NCI-H146 treated with DMSO at 0.1 percent for 48 hours (cell line): Measurements from ENCODE around the gene CYRIA.

Source experiments
- DNase-seq: peaks from one replicate; lab custom pipeline; 2025; ENCODE audit not compliant: unreplicated experiment; lab: John Stamatoyannopoulos, UW

Gene CYRIA

DNA sequence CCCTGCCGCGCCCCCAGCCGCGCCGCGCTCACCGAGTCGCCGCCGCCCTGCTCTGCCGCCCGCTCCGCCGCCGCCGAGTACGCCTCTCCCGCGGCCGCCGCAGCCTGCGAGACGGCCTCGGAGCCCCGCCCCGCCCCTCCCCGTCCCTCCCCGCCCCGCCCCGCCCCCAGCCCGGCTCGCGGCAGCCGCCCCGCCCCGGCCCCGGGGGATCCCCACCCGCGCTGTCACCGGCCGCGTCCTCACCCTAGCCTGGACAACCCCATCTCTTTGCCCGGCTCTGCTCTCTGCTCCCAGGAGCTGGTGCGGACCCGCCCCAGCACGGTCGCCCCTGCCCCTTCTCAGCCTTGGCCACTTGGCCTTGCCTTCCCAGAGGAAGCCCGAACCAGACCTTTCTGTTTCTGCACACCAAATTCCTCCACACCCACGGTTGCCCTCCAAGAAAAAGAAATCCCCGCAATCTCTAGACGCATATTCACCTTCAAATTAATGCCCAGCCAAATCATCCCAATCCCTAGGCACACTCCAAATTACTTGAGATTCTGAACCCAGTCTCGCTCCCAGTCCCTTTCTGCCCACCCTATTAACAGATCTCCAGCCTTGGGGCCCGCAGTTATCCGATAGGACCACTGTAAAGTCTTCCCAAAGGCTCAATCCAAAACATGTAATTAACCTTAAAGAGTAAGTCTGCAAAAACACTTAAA lies at the start of gene CYRIA:
Gene CYRIA, minus strand, starts transcription at position 87 of the 701 bp plus-strand sequence. CDS start 77,715 bp downstream, outside the sequence.
- peak; percentile 32 for DNase-seq

DNA sequence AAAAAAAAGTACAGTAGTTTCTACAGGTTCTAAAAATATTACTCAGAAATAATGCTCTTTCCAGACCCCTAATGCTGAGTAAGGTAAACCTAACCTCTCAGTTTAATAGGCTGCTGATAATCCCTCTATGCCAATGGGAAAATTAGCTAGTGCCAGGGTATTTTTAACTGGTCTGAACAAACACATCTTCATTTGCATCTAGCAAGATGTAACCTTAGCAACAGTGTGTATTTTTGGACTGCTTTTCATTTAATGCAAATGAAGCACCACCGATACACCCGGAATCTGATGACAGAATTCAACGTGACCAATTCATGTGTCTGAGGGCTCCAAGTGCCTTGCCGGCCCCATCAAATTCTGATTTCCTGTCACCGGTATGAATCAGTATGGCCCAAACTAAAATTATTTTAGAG lies 47.4 kb upstream of the CYRIA start:
- DNase-seq, result peak; percentile 57

DNA sequence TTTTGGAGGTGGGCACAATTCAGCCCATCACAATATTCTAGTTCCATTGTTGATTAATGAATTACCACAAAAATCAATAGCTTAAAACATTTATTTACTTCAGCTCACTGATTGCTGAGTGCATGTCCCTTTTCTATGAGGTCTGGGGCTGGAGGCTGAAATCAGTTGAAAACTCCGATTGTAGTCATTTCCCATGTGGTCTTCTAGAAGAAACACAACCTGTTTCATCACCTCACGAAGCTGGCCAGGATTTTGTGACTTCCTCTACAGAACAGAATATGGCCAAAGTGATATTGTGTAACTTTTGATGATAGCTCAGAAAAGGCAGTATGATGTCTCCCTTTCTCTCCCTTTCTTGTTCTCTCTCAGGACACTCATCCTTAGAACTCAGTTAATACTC lies 44.1 kb upstream of the CYRIA start:
- DNase-seq, result no peak

DNA sequence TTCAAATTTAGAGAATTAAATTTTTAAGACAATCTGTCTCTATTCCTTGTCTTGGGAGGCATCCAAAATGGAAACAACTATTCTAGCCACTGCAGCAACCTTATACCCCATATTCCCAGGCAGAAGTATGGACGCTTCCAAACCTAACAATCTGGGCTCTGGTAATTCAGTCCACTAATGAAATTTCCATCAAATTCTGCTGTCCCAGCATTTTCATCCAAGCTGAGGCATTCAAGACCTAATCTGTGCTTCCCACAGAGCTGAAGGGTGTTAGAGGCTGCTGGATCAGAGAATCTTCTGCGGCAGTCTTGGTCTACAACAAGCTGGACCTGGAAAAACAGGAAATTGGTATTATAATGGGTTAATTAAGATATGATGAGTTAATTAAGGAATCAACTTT lies 42.5 kb upstream of the CYRIA start:
- DNase-seq, result no peak

DNA sequence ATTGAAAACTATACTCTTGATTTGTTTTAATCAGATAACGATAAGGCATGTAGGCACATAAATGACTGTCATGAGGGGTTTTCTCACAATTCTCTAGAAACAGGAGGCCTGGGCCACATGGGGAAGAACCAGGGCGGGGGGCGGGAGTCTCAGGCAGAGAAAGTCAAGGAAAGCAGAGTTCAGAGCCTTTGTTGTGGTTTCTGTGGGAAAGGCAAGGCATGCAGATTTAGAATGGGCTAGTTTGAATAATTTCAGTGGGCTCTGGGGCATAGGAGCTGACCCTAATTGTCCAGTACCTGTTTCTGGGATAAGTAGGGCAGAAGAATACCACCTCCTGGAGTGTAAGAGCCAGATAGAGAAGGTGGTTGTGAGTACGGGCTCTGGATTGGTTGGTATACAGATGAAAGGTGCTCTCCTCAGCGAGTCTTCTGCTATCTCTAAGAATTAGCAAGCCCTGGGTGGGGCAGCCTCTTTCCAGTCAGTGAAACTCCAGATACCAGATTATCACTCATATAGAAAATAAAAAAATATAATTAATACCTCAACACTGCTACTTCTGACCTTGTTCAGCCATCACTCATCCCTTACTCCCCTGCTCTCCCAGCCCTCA lies 41.5 kb upstream of the CYRIA start:
- DNase-seq, result no peak

DNA sequence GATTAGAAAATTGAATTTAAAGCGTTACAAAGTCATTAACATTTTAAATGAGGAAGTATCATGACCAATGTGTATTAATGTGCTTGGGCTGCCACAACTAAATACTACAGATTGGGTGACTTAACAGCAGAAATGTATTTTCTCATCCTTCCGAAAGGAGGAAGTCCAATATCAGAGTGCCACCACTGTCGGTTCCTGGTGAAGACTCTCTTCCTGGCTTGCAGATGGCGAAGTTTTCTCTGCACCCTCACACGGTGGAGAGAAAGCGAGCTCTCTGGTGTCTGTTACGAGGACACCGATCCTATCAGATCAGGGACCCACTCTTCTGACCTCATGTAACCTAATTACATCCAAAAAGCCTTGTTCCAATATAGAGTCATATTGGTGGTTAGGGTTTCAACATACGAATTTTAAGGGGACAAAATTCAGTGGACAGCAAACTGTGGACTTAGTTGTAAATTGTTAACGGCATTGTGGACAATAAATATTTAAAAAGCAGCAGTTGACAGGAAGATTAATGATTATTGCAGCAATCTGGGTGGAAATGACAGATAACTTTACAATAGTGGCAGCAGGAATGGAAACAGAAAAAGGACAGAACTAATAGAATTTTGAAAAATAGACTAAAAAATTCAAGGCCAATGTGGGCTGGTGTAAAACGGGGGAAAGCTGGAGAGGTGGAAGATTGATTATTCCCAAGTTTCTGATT lies 35.1 kb upstream of the CYRIA start:
- DNase-seq, result no peak

DNA sequence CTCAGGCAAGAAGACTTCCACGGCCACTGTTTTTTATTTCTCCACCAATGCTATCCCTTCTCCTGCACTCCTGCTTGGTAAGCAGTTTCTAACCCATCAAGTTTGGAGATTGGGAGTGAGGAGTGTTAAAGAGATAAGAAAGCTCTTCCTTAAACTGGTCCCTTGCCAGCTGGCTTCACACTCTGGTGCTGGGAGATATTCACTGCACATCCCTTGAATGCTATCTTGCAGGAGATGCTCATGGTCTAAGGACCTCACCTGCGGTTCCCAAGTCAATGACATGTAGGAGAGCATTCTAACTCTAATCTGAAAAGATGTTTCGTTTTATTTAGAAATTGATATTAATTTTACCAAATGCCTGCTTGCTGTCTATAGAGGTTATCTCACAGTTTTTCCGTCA lies 28.2 kb upstream of the CYRIA start:
- DNase-seq, result no peak

DNA sequence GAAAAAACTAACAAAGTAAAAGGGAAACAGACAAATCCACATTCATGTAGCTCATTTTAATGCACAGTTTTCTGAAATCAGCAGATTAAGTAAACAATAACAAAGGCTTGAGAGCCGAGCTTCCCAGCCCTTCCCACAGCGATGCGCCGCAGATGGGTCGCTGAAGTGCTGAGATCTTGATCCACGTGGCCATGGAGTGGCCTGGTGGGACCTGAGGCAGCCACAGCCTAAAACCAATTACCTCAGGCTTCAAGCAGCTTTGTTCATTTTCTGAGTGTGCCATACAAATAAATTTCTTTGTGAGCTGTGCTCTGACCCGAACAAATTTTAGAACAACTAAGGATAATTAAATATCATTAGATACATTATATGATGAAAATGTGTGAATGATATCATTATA lies 25.6 kb upstream of the CYRIA start:
- DNase-seq, result no peak

DNA sequence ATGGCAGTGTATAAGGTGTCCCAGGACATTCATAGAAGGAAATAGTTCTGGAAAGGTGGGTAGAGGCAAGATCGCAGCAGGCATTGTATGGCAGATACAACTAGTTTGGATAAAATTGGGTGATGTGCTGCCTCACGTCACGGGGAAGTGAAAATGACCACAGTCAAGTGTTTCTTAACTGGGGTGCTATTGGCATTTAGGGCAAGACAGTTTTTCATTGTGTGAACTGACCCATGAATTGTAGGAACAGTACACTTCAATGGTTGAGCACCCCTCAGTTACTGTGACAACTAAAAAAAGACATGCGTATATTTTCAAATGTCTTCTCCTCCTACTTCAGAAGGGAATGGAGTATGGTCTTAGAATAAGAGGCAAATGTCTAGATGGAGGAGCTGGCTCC lies 22.3 kb upstream of the CYRIA start:
- no peak for DNase-seq

DNA sequence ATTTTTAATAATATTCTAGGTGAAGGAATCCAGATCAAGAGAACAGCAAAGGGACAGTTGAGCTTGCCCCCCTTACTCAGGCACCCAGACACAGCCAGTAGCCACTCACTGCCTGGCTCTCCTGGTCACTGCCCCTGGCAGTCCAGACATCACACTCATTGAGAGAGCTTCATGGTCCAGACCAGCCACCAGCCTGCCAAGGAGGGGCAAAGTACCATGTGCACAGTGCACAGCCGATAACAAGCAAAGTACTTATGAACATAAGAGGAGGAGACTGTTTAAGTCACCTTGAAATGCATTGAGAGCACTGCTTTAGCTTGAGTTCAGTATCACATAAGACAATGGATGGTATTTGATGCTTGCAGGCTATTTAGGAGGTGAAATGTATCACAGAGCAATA lies 21.6 kb upstream of the CYRIA start:
- DNase-seq, result no peak

DNA sequence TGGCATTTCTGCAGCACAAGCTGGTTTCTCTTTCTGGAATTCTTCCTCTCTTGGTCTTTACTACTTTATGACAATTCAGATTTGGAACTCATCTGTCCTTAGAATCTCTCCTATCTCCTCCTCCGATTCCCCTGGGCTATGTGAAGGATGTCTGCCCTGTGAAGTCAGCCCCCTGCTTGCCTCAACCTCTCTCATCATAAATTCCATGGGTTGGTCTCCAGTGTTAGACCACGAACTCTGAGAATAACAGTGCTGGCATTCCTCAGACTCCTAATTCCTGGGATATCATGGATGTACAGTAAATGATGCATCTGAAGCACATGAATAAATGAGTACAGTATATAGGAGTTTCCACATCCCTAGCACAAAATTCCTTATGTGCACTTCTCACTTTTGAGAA lies 21.0 kb upstream of the CYRIA start:
- DNase-seq, result no peak

DNA sequence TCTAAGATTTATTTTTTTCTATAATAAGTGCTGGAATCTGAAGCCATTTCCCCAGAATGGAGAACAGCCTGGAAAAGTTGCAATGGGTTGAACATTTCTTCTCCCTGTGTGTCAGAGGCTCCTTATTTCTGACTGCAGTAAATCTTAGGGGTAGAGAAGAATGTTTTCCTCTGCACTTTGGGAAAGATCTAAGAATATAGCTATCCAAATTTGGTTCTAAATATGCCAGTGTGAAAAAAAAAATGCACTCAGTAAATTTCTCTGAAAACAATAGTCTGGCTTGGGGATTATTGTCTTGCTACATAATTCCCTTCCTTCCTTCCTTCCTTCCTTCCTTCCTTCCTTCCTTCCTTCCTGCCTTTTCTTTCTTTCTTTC lies 19.7 kb upstream of the CYRIA start:
- no peak for DNase-seq

DNA sequence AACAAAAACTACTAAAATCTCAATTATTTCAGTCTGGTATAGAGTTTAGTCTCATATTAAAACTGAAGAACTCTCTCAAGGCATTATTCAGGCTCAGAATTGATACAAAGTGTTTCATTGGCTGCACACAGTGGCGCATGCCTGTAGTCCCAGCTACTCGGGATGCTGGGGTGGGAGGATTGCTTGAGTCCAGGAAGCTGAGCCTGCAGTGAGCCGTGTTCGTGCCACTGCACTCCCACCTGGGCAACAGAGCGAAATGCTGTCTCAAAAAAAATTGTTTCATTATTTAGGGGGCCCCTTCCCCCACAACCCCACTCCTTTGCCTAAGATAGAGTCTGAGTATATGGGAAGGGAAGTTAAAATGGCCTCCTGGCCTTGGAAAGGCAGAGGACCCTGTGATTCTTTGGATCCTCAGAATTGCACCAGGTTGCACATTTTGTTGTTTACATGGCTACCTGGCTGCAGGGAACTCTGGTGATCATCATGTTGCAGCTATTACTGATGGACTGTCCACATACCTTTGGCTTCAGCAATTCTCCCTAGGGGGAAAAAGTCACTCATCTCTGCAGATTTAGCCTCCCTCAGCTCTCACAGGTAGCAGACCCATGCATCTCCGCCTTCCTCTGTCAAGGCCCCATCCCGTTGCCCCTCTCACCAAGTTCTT lies 19.2 kb upstream of the CYRIA start:
- DNase-seq, result no peak

DNA sequence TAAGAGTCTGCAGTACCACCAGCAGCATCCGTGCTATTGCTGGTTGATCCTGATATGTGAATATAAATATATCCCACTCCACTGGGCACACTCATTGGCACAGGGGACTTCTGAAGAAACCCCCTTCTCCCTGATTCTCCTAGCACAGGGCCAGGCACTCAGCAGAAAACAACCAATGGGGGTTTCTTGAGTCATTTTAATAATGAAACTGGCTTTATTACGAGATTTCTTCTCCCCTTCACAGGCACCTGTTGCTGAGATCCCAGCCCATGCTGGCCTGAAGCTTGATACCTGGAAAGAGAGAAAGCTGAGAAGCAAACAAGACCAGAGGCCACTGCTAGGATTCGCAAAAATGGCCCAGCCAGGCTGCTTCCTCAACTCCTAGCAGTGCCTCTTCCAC lies 17.9 kb upstream of the CYRIA start:
- DNase-seq, result no peak

DNA sequence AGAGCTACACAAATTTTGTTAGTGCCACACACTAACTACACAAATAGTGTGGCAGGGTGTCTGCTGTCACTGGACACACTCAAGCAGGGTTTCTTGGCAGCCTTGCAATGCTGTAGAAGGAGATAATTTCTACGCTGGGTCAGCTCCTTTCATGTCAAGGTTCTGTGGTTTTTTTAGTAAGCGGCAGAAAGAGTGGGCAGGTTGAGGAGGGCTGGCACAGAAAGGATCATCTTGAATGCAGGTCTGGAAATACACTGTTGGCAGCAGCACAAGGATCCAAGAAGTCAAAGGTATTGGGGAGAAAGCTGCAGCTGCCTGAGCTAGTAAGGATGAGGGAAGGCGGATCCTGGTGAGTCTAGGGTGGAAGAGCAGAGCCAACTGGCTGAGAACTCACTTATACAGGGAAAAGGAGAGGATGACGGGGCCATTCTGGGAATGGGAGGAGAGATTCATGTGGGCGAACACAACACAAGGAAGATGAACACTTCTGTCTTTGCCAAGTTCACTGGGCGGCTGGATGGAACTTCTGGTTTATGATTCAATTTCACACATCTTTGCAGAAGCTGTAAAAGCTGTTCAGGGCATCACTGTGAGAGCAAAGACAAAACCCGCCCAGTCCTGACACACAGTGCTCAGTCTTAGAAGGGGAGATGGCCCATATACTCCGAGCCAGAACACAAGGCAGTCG lies 16.9 kb upstream of the CYRIA start:
- no peak for DNase-seq

DNA sequence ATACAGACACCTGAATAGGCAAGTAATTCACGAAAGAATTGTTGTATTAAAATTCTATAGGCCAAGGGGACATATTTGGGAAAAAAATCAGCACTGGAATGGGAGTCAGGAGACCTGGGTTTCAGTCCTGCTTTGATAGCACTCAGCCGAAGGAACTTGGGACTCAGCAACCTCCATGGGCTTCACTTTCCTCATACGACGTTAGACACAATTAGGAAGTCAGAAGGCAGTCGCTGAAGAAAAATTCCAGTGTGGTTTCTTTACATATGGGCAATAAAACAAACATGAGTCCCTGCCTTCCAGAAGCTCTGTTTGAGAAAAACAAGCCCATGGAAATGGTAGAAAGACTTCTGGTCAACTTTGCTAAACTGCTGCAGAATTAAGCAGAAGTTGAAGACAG lies 15.1 kb upstream of the CYRIA start:
- no peak for DNase-seq

DNA sequence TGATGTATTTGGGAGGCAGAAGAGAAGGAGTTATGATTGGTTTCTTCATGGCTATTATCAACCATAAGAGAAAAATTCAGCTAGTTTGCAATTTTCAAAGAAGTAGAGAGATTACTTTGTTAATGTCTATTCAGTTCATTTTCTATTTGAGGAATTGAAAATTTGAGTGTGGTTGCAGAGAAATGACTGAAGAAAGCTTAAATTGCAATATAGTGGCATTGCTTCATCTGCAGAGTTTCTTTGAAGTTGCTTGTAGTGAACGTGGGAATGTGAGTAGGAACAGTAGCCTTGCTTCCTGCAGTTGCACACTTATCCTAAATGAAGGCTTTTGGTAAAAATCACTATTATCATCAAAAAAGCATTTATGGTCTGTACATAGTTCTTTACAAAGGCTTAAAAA lies 14.7 kb upstream of the CYRIA start:
- no peak for DNase-seq

DNA sequence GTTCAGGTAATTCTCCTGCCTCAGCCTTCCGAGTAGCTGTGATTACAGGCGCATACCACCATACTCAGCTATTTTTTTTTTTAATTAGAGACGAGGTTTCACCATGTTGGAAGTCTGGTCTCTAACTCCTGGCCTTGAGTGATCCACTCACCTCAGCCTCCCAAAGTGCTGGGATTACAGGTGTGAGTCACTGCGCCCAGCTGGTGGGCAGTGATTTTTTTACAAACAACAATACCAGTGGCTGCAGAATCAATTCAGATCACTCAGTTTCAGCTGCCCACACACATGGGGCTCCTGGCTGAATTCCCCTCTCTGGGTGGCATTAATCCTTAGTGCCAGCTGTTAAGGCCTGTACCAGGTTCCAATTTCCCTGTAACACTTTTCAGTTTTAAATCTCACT lies 13.3 kb upstream of the CYRIA start:
- DNase-seq, result no peak

DNA sequence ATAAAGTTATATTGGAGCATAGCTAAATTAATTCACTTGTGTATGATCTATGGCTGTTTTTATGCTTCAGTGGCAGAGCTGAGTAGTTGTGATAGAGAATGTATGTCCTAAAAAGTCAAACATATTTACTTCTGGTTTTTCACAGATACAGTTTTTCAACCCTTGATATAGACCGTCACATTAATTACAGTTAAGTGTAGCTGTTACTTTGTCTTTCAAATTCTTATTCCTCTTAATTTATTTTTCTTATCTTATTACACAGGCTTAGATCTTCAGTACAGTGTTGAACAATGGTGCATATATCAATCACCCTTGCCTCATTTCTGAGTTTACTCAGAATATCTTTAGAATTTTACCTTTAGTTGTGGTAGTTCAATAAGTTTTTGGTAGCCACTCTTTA lies 12.2 kb upstream of the CYRIA start:
- no peak for DNase-seq

DNA sequence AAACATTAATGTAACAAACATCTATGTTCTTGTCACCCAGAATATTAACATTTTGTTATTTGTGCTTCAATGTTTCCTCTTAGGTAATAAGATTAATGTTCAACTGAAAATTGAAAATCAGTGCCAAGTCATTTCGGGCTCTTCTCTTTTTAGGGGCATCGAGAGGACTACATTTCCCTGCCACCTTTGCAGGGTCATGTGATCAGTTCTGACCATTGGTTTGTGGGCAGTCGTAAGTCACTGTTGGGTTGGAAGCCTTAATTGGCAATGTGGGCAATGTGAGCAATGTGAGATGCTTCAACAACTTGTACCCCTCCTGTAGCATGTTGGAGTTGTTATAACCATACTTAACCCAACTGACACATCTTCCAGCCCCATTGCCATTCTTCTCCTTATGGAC lies 10.1 kb upstream of the CYRIA start:
- DNase-seq, result no peak

DNA sequence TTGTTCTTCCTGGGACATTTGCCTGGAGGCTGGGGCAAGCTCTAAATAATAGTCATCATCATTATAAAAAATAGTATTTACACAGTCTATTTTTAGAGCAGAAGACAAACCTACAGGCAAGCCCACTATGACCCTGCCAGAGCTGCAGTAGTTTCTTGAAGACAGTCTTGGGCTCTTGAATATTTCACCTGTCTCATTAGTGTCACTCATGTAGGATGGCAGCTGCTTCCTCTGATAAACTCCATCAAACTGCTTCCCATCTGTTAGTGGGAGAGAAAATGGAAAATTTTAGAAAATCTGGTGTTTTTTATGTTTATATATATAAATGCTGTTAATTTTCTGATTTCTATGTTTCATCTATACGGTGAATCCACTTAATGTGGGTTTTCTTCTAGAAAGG lies 8.5 kb upstream of the CYRIA start:
- no peak for DNase-seq
